GM19099 (cell line): ENCODE data around the gene PSMD13.

Experiments used
- POLR2A ChIP-seq: IDR thresholded peaks from 3 replicates; pipeline ENCODE4 v1.6.1; 2011; ENCODE audit warnings: low read depth; ENCODE audit not compliant: insufficient read length; ENCODE audit errors: extremely low read depth

The PSMD13 gene

GRCh38 chr11:295351-296170, 58.8 kb downstream of the PSMD13 start:
- TF ChIP-seq POLR2A = no peak

GRCh38 chr11:296171-297050, 59.6 kb downstream of the PSMD13 start:
- TF ChIP-seq POLR2A = no peak

DNA sequence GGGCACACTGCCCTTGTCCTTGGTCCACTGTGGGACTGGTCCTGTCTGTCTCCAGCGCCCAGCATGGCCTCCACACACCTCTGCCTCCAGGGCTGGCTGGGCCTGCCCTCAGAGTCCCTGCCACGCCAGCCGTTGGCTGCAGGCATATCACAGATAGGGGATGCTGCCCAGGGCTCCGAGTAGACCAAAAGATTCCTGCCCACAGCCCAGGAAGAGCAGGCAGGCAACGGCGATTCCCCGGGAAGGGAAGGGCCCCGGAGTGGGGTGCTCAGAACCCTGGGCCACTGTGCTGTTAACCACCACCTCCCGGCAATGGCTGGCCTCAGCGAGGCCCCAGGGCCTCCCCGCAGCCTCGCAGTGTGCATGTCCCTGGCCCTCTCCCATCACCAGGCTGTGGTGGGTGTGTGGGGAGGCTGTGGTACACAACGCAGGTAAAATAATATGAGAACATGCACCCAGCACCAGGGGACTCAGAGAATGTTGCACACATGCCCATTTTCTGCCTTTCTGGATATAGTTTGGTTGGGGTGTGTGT, 60.3 kb downstream of the PSMD13 start:
- TF ChIP-seq POLR2A = no peak

DNA sequence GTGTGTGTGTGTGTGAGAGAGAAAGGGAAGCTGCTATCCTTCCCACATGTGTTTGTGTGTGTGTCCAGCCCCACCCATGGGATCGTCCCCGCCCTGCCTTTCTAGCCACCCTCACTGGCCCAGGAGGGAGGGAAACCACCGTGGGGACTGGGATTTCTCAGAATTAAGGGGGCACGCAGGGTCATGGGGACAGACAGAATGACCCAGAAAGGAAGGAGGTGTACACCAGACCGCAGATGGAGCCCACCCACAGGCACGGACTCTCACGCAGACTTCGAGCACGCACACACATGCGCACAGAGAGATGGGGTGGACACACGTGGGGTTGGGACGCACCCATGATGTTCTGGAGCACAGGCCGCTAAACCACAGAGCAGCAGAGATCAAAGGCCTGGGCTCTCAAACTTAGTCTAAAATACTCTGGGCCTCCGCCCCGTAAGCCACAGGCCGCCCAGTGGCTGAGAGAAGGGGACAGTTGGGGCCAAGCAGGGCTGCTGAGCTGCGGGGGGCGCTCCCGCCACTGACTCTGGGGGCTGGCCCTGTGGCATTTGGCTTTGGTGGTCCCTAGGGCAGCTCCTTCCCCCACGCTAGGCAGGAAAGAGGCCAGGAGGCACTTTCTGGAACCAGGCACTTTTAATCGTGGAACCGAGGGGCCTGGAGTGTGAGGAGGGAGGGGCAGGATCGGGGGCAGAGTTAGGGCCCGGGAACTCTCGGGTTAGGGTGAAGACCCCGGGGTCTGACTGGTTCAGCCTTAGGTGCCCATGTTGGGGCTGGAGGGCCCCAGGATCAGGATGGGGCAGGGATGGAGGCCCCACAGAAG, 61.0 kb downstream of the PSMD13 start:
- no peak for TF ChIP-seq POLR2A

GRCh38 chr11:298406-299065, 61.8 kb downstream of the PSMD13 start:
- no peak for TF ChIP-seq POLR2A

- no peak for TF ChIP-seq POLR2A
Measured at GRCh38 chr11:299081-299891, 62.5 kb downstream of the PSMD13 start, which contains the start of gene IFITM5. Gene IFITM5 (minus strand): TSS chr11:299526. CDS start chr11:299490, 36 bp downstream.

- no peak for TF ChIP-seq POLR2A
Measured at GRCh38 chr11:299951-300735, 63.4 kb downstream of the PSMD13 start.
